HFFc6 (cell line): ENCODE data around the gene ZNF239. TPM values are rescaled to one million over a fixed set of nuclear protein-coding genes. Genes with fewer than 3 reads are reported as not detected.

Experiments used
- DNase-seq: peaks from one replicate; pipeline ENCODE4 v3.0.0-alpha.2; 2018
- H3K27ac Mint-ChIP-seq: 2 replicates; pipeline ENCODE4 v1.8.0; 2020; ENCODE audit warnings: mild to moderate bottlenecking, mixed read lengths
- H3K27me3 Mint-ChIP-seq: 2 replicates; pipeline ENCODE4 v1.8.0; 2021; ENCODE audit warnings: mild to moderate bottlenecking, moderate library complexity, mixed read lengths; ENCODE audit not compliant: insufficient read depth
- H3K36me3 Mint-ChIP-seq: 2 replicates; pipeline ENCODE4 v1.8.0; 2021; ENCODE audit warnings: low read depth, mixed read lengths
- H3K4me1 Mint-ChIP-seq: 2 replicates; pipeline ENCODE4 v1.8.0; 2020; ENCODE audit warnings: low read depth, mixed read lengths
- H3K4me3 Mint-ChIP-seq: 2 replicates; pipeline ENCODE4 v1.8.0; 2020; ENCODE audit warnings: mild to moderate bottlenecking, moderate library complexity, mixed read lengths
- H3K9me3 Mint-ChIP-seq: 2 replicates; pipeline ENCODE4 v1.8.0; 2020; ENCODE audit warnings: mild to moderate bottlenecking, mixed read lengths
- total RNA-seq, 6 experiments: library from RNA; stranded (reverse); fragmentation: NEBNext Ultra II Directional; extraction: Animal tissue kit (Norgen Biotek cat#: 25700); gene quantifications; 2 replicates in 1 of 6; 3 replicates in 5 of 6; pipeline ENCODE4 v1.2.3, GENCODE V29; 2021
- TF ChIP-seq, protein P1 (sequence below): fragments of 200-600 bp; sonication (generic); IDR thresholded peaks from 2 replicates; pipeline ENCODE4 v1.5.0; 2021; ENCODE audit warnings: antibody characterized with exemption, mild to moderate bottlenecking

ZNF239 gene
- total RNA-seq, 6 experiments from 2014 or later: 4.2 to 7.5 (median 4.7) TPM

DNA sequence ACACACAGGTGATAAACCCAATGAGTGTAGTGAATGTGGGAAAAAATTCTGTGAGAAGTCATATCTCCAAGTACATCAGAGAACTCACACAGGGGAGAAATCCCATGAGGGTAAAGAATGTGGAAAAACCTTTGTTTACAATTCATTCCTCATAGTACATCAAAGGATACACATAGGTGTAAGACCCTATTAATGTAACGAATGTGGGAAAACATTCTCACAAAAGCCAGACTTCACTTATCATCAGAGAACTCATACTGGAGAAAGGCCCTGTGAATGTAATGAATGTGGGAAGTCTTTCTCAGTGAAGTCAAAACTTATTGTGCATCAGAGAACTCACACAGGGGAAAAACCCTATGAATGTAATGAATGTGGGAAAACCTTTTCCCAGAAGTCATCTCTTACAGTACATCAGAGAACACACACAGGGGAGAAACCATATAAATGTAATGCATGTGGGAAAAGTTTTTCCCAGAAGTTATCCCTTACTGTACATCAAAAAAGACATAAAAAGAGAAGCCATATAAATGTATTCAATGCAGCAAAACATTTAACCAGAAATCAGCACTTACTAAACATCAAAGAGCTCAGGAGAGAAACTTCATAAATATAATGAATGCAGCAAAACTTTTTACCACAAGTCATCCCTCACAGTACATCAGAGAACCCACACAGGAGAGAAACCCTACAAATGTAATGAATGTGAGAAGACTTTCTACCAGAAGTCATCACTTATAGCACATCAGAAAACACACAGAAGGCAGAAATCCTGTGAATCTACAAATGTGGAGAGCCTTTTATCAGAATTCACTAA lies 49.8 kb downstream of the ZNF239 start:
- H3K36me3 Mint-ChIP-seq: peaks cover 56% of the 10 kb centered on the region
- no peaks in the 10 kb centered on the region for H3K4me1 Mint-ChIP-seq
- peaks cover 90% of the 10 kb centered on the region for H3K9me3 Mint-ChIP-seq
- no peak for DNase-seq
- H3K4me3 Mint-ChIP-seq: no peak overlapping the region
- H3K27me3 Mint-ChIP-seq: no peaks in the 10 kb centered on the region; the same call in 1 of the 2 replicates
- TF ChIP-seq, protein P1, sequence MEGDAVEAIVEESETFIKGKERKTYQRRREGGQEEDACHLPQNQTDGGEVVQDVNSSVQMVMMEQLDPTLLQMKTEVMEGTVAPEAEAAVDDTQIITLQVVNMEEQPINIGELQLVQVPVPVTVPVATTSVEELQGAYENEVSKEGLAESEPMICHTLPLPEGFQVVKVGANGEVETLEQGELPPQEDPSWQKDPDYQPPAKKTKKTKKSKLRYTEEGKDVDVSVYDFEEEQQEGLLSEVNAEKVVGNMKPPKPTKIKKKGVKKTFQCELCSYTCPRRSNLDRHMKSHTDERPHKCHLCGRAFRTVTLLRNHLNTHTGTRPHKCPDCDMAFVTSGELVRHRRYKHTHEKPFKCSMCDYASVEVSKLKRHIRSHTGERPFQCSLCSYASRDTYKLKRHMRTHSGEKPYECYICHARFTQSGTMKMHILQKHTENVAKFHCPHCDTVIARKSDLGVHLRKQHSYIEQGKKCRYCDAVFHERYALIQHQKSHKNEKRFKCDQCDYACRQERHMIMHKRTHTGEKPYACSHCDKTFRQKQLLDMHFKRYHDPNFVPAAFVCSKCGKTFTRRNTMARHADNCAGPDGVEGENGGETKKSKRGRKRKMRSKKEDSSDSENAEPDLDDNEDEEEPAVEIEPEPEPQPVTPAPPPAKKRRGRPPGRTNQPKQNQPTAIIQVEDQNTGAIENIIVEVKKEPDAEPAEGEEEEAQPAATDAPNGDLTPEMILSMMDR: no peak
- H3K27ac Mint-ChIP-seq: no peak overlapping the region

Other genes starting within 250 kb of the ZNF239 start
- not detected for gene FXYD4, start 203.0 kb downstream of the ZNF239 start, total RNA-seq
- gene HNRNPF, start 165.4 kb downstream of the ZNF239 start, total RNA-seq: 100 to 1,000 TPM; 133 to 164 (median 159) TPM
- gene ZNF487, start 137.5 kb downstream of the ZNF239 start, total RNA-seq: 1 to 10 TPM; 1.6 to 4.2 (median 2.5) TPM
- 1 to 10 TPM; 2.3 to 3.0 (median 2.7) TPM for gene ZNF485, start 31.8 kb upstream of the ZNF239 start, total RNA-seq
- gene ZNF32, start 74.3 kb upstream of the ZNF239 start, total RNA-seq: 10 to 100 TPM; 12.7 to 23.6 (median 15.3) TPM